Astrocyte of the cerebellum (primary cell): ENCODE results near the gene GNPDA1.

Source experiments
- DNase-seq: peaks from one replicate; pipeline ENCODE4 v3.0.0-alpha.2; 2011; ENCODE audit warnings: low read depth
- H3K4me3 ChIP-seq: 2 replicates; pipeline ENCODE4 v1.5.1; 2011; ENCODE audit warnings: mild to moderate bottlenecking, low read depth, low read length, moderate library complexity
- CTCF ChIP-seq: IDR thresholded peaks from 2 replicates; pipeline ENCODE4 v1.5.1; 2012; ENCODE audit warnings: low read length, low read depth, moderate library complexity, mild to moderate bottlenecking; ENCODE audit errors: missing control alignments
- in situ Hi-C: cut with HindIII; loops from 2 replicates; pipeline ENCODE4 v1.10.0; 2017; ENCODE audit warnings: low sequenced_read_pairs

Gene GNPDA1

GRCh38 chr5:141961466-141961865 lies 51.4 kb downstream of the GNPDA1 start:
- TF ChIP-seq CTCF: no peak
- no peak overlapping the region for H3K4me3 ChIP-seq
- DNase-seq: no peak
- in situ Hi-C loops: no loop called here

GRCh38 chr5:141960449-141961323 lies 52.1 kb downstream of the GNPDA1 start:
- no peak overlapping the region for H3K4me3 ChIP-seq
- peak; percentile 68 for DNase-seq
- in situ Hi-C loops: no loop called here
- TF ChIP-seq CTCF: peak; percentile 84

GRCh38 chr5:141960018-141960417 lies 52.8 kb downstream of the GNPDA1 start:
- TF ChIP-seq CTCF: peak; percentile 28
- H3K4me3 ChIP-seq: no peak overlapping the region
- in situ Hi-C loops: no loop called here
- no peak for DNase-seq

GRCh38 chr5:141958546-141959172 lies 54.2 kb downstream of the GNPDA1 start:
- no peak for TF ChIP-seq CTCF
- no peak overlapping the region for H3K4me3 ChIP-seq
- no peak for DNase-seq
- in situ Hi-C loops: no loop called here

- no peak for DNase-seq
- H3K4me3 ChIP-seq: no peak within 1 kb of the TSS
- TF ChIP-seq CTCF: no peak
- in situ Hi-C loops: no loop called here
These were observed 54.7 kb downstream of the GNPDA1 start, which contains the start of gene PCDH12 for GRCh38 chr5:141958113-141958512. Gene PCDH12, minus strand, starts transcription at chr5:141958202. Its CDS starts 351 bp downstream, at chr5:141957851.

- no peak for DNase-seq
- no peak overlapping the region for H3K4me3 ChIP-seq
- in situ Hi-C loops: no loop called here
- TF ChIP-seq CTCF: no peak
These were observed 55.3 kb downstream of the GNPDA1 start for GRCh38 chr5:141957367-141957996.
